Measurements from ENCODE around the gene MGMT.

MGMT gene

GRCh38 chr10:129524936-129525335, 57.9 kb downstream of the MGMT start:
- no peaks in the 10 kb centered on the region for H3K27me3 ChIP-seq
- H3K9ac ChIP-seq, result peak overlapping the region; percentile 54; the same call in 1 of the 2 replicates
- H3K36me3 ChIP-seq, result peaks cover 32% of the 10 kb centered on the region
- H3K4me3 ChIP-seq, result peak overlapping the region; percentile 31; the same call in 1 of the 2 replicates
- peaks cover 20% of the 10 kb centered on the region for H3K9me3 ChIP-seq
- no peak for TF ChIP-seq Cebpa-rat (IDR thresholded peaks at IDR 0.05)
- peak overlapping the region; percentile 86 for H3K4me2 ChIP-seq
- peak overlapping the region; percentile 65 for H3K27ac ChIP-seq
- 0 out of 2 replicates have a peak, but pooled peaks cover 4% of the 10 kb centered on the region for H4K20me1 ChIP-seq
- H3K4me1 ChIP-seq, result peaks cover 74% of the 10 kb centered on the region

GRCh38 chr10:129525401-129525801, 58.4 kb downstream of the MGMT start:
- peak overlapping the region; percentile 86 for H3K4me2 ChIP-seq
- no peaks in the 10 kb centered on the region for H3K27me3 ChIP-seq
- H4K20me1 ChIP-seq, result 0 out of 2 replicates have a peak, but pooled peaks cover 4% of the 10 kb centered on the region
- H3K36me3 ChIP-seq, result peaks cover 27% of the 10 kb centered on the region
- TF ChIP-seq Cebpa-rat (IDR thresholded peaks at IDR 0.05), result no peak
- peak overlapping the region; percentile 65 for H3K27ac ChIP-seq
- H3K9me3 ChIP-seq, result peaks cover 16% of the 10 kb centered on the region
- H3K4me1 ChIP-seq, result peaks cover 79% of the 10 kb centered on the region
- peak overlapping the region; percentile 54 for H3K9ac ChIP-seq
- H3K4me3 ChIP-seq, result peak overlapping the region; percentile 31; the same call in 1 of the 2 replicates

- Histone ChIP-seq H3K4me1 (peaks cover 87% of the 10 kb centered on the region), H3K4me2 (peak overlapping the region; percentile 86), H3K27ac (peak overlapping the region; percentile 56), H3K36me3 (peaks cover 20% of the 10 kb centered on the region), H3K9ac (no peak overlapping the region), H3K9me3 (peaks cover 9% of the 10 kb centered on the region), H4K20me1 (no peaks in the 10 kb centered on the region), H3K4me3 (no peak overlapping the region), H3K27me3 (no peaks in the 10 kb centered on the region)
- TF ChIP-seq Cebpa-rat (IDR thresholded peaks at IDR 0.05), result no peak
Observed at GRCh38 chr10:129526943-129527342, 59.9 kb downstream of the MGMT start.

GRCh38 chr10:129528376-129528978, 61.4 kb downstream of the MGMT start:
- peaks cover 20% of the 10 kb centered on the region for H3K36me3 ChIP-seq
- no peaks in the 10 kb centered on the region for H3K27me3 ChIP-seq
- no peaks in the 10 kb centered on the region for H4K20me1 ChIP-seq
- no peak overlapping the region for H3K4me2 ChIP-seq
- H3K4me1 ChIP-seq, result peaks cover 87% of the 10 kb centered on the region
- H3K27ac ChIP-seq, result 0 out of 2 replicates have a peak overlapping the region, but pooled peaks have one; percentile 56
- H3K9ac ChIP-seq, result no peak overlapping the region
- no peak for TF ChIP-seq Cebpa-rat (IDR thresholded peaks at IDR 0.05)
- H3K4me3 ChIP-seq, result no peak overlapping the region
- H3K9me3 ChIP-seq, result peaks cover 9% of the 10 kb centered on the region

DNA sequence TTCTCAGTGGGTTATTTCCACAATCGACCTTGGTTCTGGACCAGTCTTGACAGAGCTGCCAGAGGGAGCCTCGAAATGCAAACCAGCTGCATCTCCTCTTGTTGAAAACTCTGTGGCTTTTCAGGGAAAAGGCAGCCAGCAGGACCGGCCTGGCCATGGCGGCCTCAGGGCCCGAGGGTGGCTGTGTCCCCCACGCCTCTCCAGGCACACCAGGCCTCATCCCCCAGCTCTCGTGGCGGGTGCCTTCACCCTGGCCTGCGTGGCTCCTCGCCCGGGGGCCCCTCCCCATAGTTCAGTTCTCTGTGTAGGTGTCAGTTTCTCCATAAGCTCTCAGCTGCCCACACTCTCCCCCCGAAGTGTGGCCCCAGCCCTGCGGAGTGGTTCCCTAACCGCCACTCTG, 63.5 kb downstream of the MGMT start:
- peaks cover 20% of the 10 kb centered on the region for H3K36me3 ChIP-seq
- peak overlapping the region; percentile 40; the same call in 1 of the 2 replicates for H3K9ac ChIP-seq
- H3K27ac ChIP-seq, result peak overlapping the region; percentile 87
- H3K4me1 ChIP-seq, result peaks cover 87% of the 10 kb centered on the region
- no peaks in the 10 kb centered on the region for H4K20me1 ChIP-seq
- no peak overlapping the region; the same call in 1 of the 2 replicates for H3K4me3 ChIP-seq
- H3K9me3 ChIP-seq, result peaks cover 9% of the 10 kb centered on the region
- no peaks in the 10 kb centered on the region for H3K27me3 ChIP-seq
- peak overlapping the region; percentile 98 for H3K4me2 ChIP-seq
- no peak for TF ChIP-seq Cebpa-rat (IDR thresholded peaks at IDR 0.05)

DNA sequence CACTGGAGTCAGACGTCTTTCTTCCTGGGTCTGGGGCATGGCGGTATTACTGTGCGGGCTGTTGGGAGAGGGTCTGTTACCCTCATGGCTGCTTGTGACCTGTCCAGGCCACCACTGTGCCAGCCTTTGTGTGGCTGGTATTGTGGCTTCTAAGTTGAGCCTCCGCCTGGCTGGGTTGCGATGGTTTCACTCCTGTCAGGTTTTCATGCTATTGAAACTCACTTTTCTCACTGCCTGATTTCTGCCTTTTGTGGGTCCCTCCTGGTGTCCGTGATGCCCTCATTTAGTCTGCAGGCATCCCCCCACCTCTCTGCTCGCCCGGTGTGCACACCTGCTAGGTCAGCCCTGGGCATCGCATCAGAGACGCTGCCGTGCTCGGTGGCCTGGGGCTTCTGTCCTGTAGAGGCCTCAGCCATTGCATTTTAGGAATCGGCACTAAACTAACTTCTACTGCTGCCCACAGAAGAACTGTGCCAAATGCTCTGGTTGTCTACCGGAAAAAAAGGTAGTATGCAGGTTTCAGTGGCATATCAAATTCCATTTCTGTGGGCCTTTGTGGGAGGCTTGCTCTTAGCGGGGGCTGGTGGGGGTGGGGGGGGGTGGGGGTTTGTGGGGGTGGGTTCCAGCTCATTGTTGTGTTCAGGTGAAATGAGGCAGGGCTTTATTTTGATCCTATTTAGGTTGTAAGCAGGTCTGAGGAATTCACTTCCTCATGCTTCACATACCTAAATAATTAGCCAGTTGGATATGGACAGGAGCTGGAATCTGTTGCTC, 64.3 kb downstream of the MGMT start:
- H3K27me3 ChIP-seq, result no peaks in the 10 kb centered on the region
- no peaks in the 10 kb centered on the region for H4K20me1 ChIP-seq
- peaks cover 9% of the 10 kb centered on the region for H3K9me3 ChIP-seq
- H3K9ac ChIP-seq, result peak overlapping the region; percentile 74
- H3K4me2 ChIP-seq, result peak overlapping the region; percentile 98
- peaks cover 79% of the 10 kb centered on the region for H3K4me1 ChIP-seq
- H3K36me3 ChIP-seq, result peaks cover 28% of the 10 kb centered on the region
- TF ChIP-seq Cebpa-rat (IDR thresholded peaks at IDR 0.05), result no peak
- H3K27ac ChIP-seq, result peak overlapping the region; percentile 96
- peak overlapping the region; percentile 61 for H3K4me3 ChIP-seq

- Histone ChIP-seq H3K27me3 (no peaks in the 10 kb centered on the region), H3K9me3 (peaks cover 9% of the 10 kb centered on the region), H3K36me3 (peaks cover 32% of the 10 kb centered on the region), H3K27ac (peak overlapping the region; percentile 96), H3K4me1 (peaks cover 72% of the 10 kb centered on the region), H4K20me1 (no peaks in the 10 kb centered on the region), H3K4me3 (peak overlapping the region; percentile 61), H3K4me2 (peak overlapping the region; percentile 98), H3K9ac (peak overlapping the region; percentile 74)
- no peak for TF ChIP-seq Cebpa-rat (IDR thresholded peaks at IDR 0.05)
Observed at GRCh38 chr10:129531969-129532660, 65.1 kb downstream of the MGMT start.

DNA sequence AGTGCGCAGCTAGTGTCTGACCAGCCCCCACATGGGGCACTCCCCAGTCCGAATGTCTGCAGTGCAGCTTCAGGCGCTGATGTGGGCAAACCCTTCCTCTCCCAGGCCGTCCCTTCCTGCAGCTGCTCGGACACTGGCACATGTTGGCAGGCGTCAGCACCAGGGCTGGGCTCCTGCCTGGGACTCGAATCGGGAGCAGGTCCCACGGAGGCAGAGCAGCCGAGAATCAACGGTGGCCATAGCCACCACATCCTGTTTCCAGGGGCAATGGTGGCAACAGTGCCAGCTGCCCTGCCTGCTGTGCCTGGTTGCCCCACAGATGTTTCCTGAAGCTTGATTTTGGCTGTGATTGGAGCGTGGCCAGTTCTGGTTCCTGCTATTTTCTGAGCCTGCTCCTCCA, 65.8 kb downstream of the MGMT start:
- H3K9me3 ChIP-seq, result peaks cover 13% of the 10 kb centered on the region
- H3K27ac ChIP-seq, result peak overlapping the region; percentile 96
- TF ChIP-seq Cebpa-rat (IDR thresholded peaks at IDR 0.05), result no peak; the same call in 1 of the 2 replicates

DNA sequence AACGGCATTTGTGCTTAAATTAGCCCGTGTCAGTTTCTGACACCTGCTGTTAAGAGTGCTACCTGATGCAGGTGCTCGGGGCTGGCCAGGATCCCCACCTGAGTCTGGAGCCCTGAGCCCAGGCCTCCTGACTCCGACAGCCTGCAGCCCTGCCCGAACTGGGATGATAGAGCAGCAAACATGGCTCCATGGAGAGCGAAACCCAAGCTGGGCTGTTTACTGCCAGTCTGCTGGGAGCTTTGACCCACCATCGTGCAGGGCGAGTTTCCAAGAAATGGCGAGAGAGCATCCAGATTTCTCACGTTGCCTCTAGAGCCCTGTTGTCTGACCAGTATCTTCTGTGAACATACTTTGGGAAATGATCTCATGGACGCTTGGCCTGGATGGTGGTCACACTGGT, 66.2 kb downstream of the MGMT start:
- Histone ChIP-seq H3K4me2 (peak overlapping the region; percentile 98), H3K4me1 (peaks cover 65% of the 10 kb centered on the region), H3K9me3 (peaks cover 14% of the 10 kb centered on the region), H3K27me3 (no peaks in the 10 kb centered on the region), H3K36me3 (peaks cover 32% of the 10 kb centered on the region), H3K27ac (peak overlapping the region; percentile 96), H3K9ac (peak overlapping the region; percentile 74), H4K20me1 (no peaks in the 10 kb centered on the region), H3K4me3 (peak overlapping the region; percentile 61)
- TF ChIP-seq Cebpa-rat (IDR thresholded peaks at IDR 0.05), result no peak

More for the DNA sequence above, 65.8 kb downstream of the MGMT start:
- Histone ChIP-seq H3K4me3 (peak overlapping the region; percentile 61), H3K9ac (peak overlapping the region; percentile 74), H3K4me2 (peak overlapping the region; percentile 98), H3K27me3 (no peaks in the 10 kb centered on the region), H4K20me1 (no peaks in the 10 kb centered on the region), H3K4me1 (peaks cover 65% of the 10 kb centered on the region), H3K36me3 (peaks cover 32% of the 10 kb centered on the region)

All from BLaER1 (cell line).